ENCODE measurements around the gene FSD1L. TPM values are rescaled to one million over a fixed set of nuclear protein-coding genes. Genes with fewer than 3 reads are reported as not detected.

The FSD1L gene
- 1.7 TPM for total RNA-seq

- no peaks in the 10 kb centered on the region for H3K9me3 ChIP-seq (ENCODE audit: low read depth, low read length)
- no peaks in the 10 kb centered on the region for H3K27me3 ChIP-seq (ENCODE audit: insufficient read depth, low read length)
- H3K4me1 ChIP-seq (ENCODE audit: insufficient read depth, low read length): peaks cover 10% of the 10 kb centered on the region
- peak within 1 kb of the TSS; percentile 61 for H3K4me3 ChIP-seq (ENCODE audit: low read length)
Observed at GRCh38 chr9:105447814-105448812, at the start of gene FSD1L. FSD1L (plus strand) TSS chr9:105448034; CDS start chr9:105448221, 187 bp downstream.

DNA sequence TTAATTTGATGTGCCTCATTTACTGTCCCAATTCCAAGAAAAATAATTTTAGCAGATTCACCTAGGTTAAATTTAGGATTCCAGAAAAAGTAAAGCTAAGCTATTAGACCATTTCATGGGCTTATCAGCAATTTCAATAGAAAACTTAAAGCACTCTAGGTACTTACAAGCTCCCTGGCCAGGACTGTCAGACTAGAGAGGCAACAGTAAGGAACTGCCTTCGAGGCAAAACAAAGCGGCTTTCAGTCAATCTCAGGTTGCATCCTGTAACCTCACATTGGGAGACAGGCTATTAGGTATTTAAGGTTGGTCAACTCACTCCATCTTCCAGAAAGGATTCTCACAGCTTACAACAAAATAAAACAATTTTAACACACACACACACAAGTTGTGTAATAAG, 48.7 kb upstream of the FSD1L start:
- no peaks in the 10 kb centered on the region for H3K9me3 ChIP-seq (ENCODE audit: low read depth, low read length)
- no peaks in the 10 kb centered on the region for H3K4me1 ChIP-seq (ENCODE audit: insufficient read depth, low read length)
- H3K4me3 ChIP-seq (ENCODE audit: low read length): no peak overlapping the region
- H3K27me3 ChIP-seq (ENCODE audit: insufficient read depth, low read length): peaks cover 24% of the 10 kb centered on the region

- Histone ChIP-seq H3K4me3 (ENCODE audit: low read length) (no peak overlapping the region), H3K9me3 (ENCODE audit: low read depth, low read length) (no peaks in the 10 kb centered on the region), H3K27me3 (ENCODE audit: insufficient read depth, low read length) (peaks cover 27% of the 10 kb centered on the region), H3K4me1 (ENCODE audit: insufficient read depth, low read length) (peaks cover 14% of the 10 kb centered on the region)
Observed at GRCh38 chr9:105401651-105402050, 46.2 kb upstream of the FSD1L start.

- Histone ChIP-seq H3K27me3 (ENCODE audit: insufficient read depth, low read length) (peaks cover 35% of the 10 kb centered on the region), H3K4me3 (ENCODE audit: low read length) (no peak overlapping the region), H3K9me3 (ENCODE audit: low read depth, low read length) (no peaks in the 10 kb centered on the region), H3K4me1 (ENCODE audit: insufficient read depth, low read length) (peaks cover 14% of the 10 kb centered on the region)
Observed at GRCh38 chr9:105403552-105404248, 44.1 kb upstream of the FSD1L start.

DNA sequence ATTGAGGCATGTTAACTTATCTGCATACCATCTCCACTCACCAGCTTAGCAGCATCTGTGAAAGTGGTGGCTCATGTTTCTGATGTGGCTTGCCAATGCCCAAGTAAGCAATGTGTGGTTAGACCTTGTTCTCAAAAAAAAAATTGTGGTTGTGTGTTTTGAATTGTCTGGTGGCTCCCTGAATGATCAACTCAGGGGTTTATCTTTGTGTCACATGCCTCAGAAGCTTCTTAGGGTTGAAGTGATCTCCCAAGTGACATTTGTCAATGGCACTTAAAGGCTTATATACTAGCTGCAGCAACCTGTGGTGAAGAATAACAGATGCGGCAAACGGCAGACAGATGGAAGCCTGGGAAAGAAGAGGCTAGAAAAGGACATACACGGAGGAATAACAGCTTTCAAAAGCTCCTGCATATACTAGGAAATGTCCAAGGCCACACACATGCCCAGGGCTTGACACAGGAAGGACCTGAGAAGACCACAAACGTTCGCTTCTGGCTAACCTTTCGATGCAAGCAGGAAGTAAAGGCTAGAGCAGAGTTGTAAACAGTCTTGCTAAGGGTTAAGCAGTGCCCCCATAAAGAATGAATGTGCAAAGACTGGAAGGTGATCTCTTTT, 42.2 kb upstream of the FSD1L start:
- Histone ChIP-seq H3K27me3 (ENCODE audit: insufficient read depth, low read length) (peaks cover 36% of the 10 kb centered on the region), H3K4me1 (ENCODE audit: insufficient read depth, low read length) (peaks cover 14% of the 10 kb centered on the region), H3K9me3 (ENCODE audit: low read depth, low read length) (no peaks in the 10 kb centered on the region), H3K4me3 (ENCODE audit: low read length) (no peak overlapping the region)

DNA sequence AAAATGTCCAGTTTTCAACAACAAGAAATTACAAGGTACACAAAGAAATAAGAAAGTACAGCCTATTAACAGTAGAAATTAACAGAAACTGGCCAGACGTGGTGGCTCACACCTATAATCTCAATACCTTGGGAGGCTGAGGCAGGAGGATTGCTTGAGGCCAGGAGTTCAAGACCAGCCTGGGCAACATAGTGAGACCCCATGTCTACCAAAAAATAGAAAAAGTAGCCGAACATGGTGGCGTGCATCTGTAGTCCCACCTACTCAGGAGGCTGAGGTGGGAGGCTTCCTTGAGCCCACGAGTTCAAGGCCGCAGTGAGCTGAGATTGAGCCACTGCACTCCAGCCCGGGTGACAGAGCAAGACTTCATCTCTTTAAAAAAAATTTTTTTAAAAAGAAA, 41.5 kb upstream of the FSD1L start:
- Histone ChIP-seq H3K27me3 (ENCODE audit: insufficient read depth, low read length) (peaks cover 36% of the 10 kb centered on the region), H3K4me1 (ENCODE audit: insufficient read depth, low read length) (peaks cover 14% of the 10 kb centered on the region), H3K9me3 (ENCODE audit: low read depth, low read length) (no peaks in the 10 kb centered on the region), H3K4me3 (ENCODE audit: low read length) (no peak overlapping the region)

GRCh38 chr9:105413525-105413924, 34.3 kb upstream of the FSD1L start:
- no peaks in the 10 kb centered on the region for H3K9me3 ChIP-seq (ENCODE audit: low read depth, low read length)
- no peak overlapping the region for H3K4me3 ChIP-seq (ENCODE audit: low read length)

GRCh38 chr9:105414947-105415661, 32.7 kb upstream of the FSD1L start:
- Histone ChIP-seq H3K4me3 (ENCODE audit: low read length) (no peak overlapping the region), H3K4me1 (ENCODE audit: insufficient read depth, low read length) (no peaks in the 10 kb centered on the region), H3K27me3 (ENCODE audit: insufficient read depth, low read length) (peaks cover 5% of the 10 kb centered on the region), H3K9me3 (ENCODE audit: low read depth, low read length) (no peaks in the 10 kb centered on the region)

More at GRCh38 chr9:105413525-105413924, 34.3 kb upstream of the FSD1L start:
- Histone ChIP-seq H3K4me1 (ENCODE audit: insufficient read depth, low read length) (no peaks in the 10 kb centered on the region), H3K27me3 (ENCODE audit: insufficient read depth, low read length) (peaks cover 9% of the 10 kb centered on the region)

- Histone ChIP-seq H3K9me3 (ENCODE audit: low read depth, low read length) (no peaks in the 10 kb centered on the region), H3K4me1 (ENCODE audit: insufficient read depth, low read length) (no peaks in the 10 kb centered on the region), H3K4me3 (ENCODE audit: low read length) (no peak overlapping the region), H3K27me3 (ENCODE audit: insufficient read depth, low read length) (peaks cover 5% of the 10 kb centered on the region)
Observed at GRCh38 chr9:105415662-105415980, 32.2 kb upstream of the FSD1L start.

DNA sequence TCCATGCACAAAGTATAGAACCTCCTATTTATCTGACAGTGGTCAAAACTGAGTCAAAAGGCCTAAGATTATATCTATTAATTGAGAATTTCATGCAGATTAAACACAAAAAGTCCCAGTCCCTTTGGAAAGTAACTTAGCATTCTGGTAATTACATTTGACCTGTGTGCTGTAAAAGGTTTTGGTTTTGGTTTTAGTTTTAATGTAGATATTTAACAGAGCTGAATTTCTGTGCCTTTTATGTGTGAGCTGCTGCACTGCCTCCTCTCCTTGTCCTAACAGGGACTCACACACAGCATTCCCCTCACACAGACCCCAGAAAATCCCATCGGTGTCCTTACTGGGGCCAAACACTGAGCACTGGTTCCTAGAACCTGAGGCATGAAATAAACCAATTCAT, 31.0 kb upstream of the FSD1L start:
- no peak overlapping the region for H3K4me3 ChIP-seq (ENCODE audit: low read length)
- H3K4me1 ChIP-seq (ENCODE audit: insufficient read depth, low read length): no peaks in the 10 kb centered on the region
- peaks cover 5% of the 10 kb centered on the region for H3K27me3 ChIP-seq (ENCODE audit: insufficient read depth, low read length)
- no peaks in the 10 kb centered on the region for H3K9me3 ChIP-seq (ENCODE audit: low read depth, low read length)

GRCh38 chr9:105418588-105419500, 29.0 kb upstream of the FSD1L start:
- Histone ChIP-seq H3K27me3 (ENCODE audit: insufficient read depth, low read length) (peaks cover 5% of the 10 kb centered on the region), H3K4me3 (ENCODE audit: low read length) (no peak overlapping the region), H3K4me1 (ENCODE audit: insufficient read depth, low read length) (no peaks in the 10 kb centered on the region), H3K9me3 (ENCODE audit: low read depth, low read length) (no peaks in the 10 kb centered on the region)

DNA sequence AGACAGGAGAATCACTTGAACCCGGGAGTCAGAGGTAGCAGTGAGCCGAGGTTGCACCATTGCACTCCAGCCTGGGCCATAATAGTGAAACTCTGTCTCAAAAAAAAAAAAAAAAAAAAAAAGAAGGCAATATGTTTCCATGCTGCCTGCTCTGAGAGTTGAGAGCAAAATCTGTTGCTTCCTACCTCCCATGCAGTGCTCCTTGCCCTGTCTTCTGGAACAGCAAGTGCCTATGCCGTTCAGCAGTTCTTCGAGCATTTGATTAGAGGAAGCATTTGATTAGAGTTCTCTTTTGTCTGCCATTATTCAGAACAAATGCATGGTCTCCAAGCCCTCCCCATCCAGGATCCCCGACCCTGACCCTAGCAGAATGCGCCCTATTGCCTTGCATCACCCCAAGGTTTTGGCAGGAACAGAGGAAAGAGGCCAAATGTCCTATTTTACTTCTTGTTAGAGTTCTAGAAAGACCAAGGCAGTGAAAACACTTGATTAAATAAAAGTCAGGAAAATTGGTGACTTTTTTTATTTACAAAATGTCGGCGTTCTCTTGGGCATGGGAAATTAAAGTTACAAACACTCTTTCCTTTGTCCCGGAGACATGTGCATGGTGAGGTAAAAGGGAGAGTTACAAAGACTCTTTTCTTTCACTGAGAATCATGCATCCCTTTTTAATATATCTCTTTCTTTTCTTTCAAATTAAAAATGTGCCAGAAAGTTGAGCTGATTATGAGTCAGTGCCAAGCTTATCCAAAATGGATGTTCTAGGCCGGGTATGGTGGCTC, 27.8 kb upstream of the FSD1L start:
- no peak overlapping the region for H3K4me3 ChIP-seq (ENCODE audit: low read length)

GRCh38 chr9:105421154-105421553, 26.7 kb upstream of the FSD1L start:
- Histone ChIP-seq H3K4me1 (ENCODE audit: insufficient read depth, low read length) (no peaks in the 10 kb centered on the region), H3K9me3 (ENCODE audit: low read depth, low read length) (no peaks in the 10 kb centered on the region), H3K27me3 (ENCODE audit: insufficient read depth, low read length) (no peaks in the 10 kb centered on the region), H3K4me3 (ENCODE audit: low read length) (no peak overlapping the region)

More for the DNA sequence above, 27.8 kb upstream of the FSD1L start:
- Histone ChIP-seq H3K27me3 (ENCODE audit: insufficient read depth, low read length) (peaks cover 2% of the 10 kb centered on the region), H3K9me3 (ENCODE audit: low read depth, low read length) (no peaks in the 10 kb centered on the region), H3K4me1 (ENCODE audit: insufficient read depth, low read length) (no peaks in the 10 kb centered on the region)
